Right renal pelvis (tissue), 4 donors: Measurements from ENCODE around the gene B4GALT6. TPM values are rescaled to one million over a fixed set of nuclear protein-coding genes. Genes with fewer than 3 reads are reported as not detected.

Experiments
- DNase-seq, 4 donors: peaks; one replicate each; pipeline ENCODE4 v3.0.0-alpha.2; 2013; ENCODE audit warnings: low read depth in 4 of 4, low spot score in 3 of 4, missing footprints in 1 of 4
- polyA plus RNA-seq, 4 donors: library from polyadenylated mRNA; unstranded; fragments of 120-200 nt; gene quantifications; one replicate each; pipeline ENCODE4 v1.2.1, GENCODE V29; 2013; ENCODE audit not compliant: insufficient read length in 4 of 4

Gene B4GALT6
- polyA plus RNA-seq, 4 donors = 14.9 to 20.6 (median 16.6) TPM

- DNase-seq = no peak
These were observed 22.4 kb downstream of the B4GALT6 start for GRCh38 chr18:31661965-31662364.

GRCh38 chr18:31660763-31661162, 23.6 kb downstream of the B4GALT6 start:
- DNase-seq = no peak

- DNase-seq = no peak
These were observed 24.7 kb downstream of the B4GALT6 start for GRCh38 chr18:31659576-31660177.

GRCh38 chr18:31658670-31659575, 25.5 kb downstream of the B4GALT6 start:
- peak in 1 of 4 donors; percentile 24 for DNase-seq

- no peak for DNase-seq
These were observed 26.3 kb downstream of the B4GALT6 start for GRCh38 chr18:31657823-31658669.

- DNase-seq = no peak
These were observed 27.6 kb downstream of the B4GALT6 start for GRCh38 chr18:31656754-31657153.

- no peak for DNase-seq
These were observed 29.0 kb downstream of the B4GALT6 start for GRCh38 chr18:31655354-31655753.

- DNase-seq = no peak
These were observed 31.5 kb downstream of the B4GALT6 start for GRCh38 chr18:31652877-31653276.

GRCh38 chr18:31652357-31652756, 32.0 kb downstream of the B4GALT6 start:
- DNase-seq = no peak

GRCh38 chr18:31651369-31651768, 33.0 kb downstream of the B4GALT6 start:
- DNase-seq = no peak

- no peak for DNase-seq
These were observed 34.2 kb downstream of the B4GALT6 start for GRCh38 chr18:31649978-31650719.

GRCh38 chr18:31649449-31649848, 34.9 kb downstream of the B4GALT6 start:
- no peak for DNase-seq

- DNase-seq = no peak
These were observed 35.4 kb downstream of the B4GALT6 start for GRCh38 chr18:31648966-31649429.

- no peak for DNase-seq
These were observed 35.9 kb downstream of the B4GALT6 start for GRCh38 chr18:31648458-31648857.

GRCh38 chr18:31647127-31647753, 37.1 kb downstream of the B4GALT6 start:
- DNase-seq = no peak

- DNase-seq = no peak
These were observed 37.9 kb downstream of the B4GALT6 start for GRCh38 chr18:31646332-31647126.

GRCh38 chr18:31645411-31645810, 39.0 kb downstream of the B4GALT6 start:
- no peak for DNase-seq

- no peak for DNase-seq
These were observed 41.4 kb downstream of the B4GALT6 start for GRCh38 chr18:31643003-31643402.

GRCh38 chr18:31637445-31637844, 46.9 kb downstream of the B4GALT6 start:
- no peak for DNase-seq
